Spleen (tissue), 7 donors: ENCODE data around the gene LCN6.

ENCODE experiments used
- POLR2A ChIP-seq, 3 donors: fragments of 450-650 bp; IDR thresholded peaks; one replicate each; pipeline ENCODE4 v1.5.1; 2017; ENCODE audit warnings: antibody characterized with exemption in 3 of 3, mild to moderate bottlenecking in 1 of 3
- POLR2AphosphoS5 ChIP-seq, 3 donors: sonication (generic); formaldehyde crosslinking; IDR thresholded peaks; one replicate each; pipeline ENCODE4 v1.5.1; 2017; ENCODE audit warnings: antibody characterized with exemption in 3 of 3
- TF ChIP-seq, protein P1 (sequence below), 11 experiments: fragments of 200-600 bp in 7 of 11; fragments of 450-650 bp in 4 of 11; sonication (generic) in 4 of 11; IDR thresholded peaks in 8 of 11; conservative IDR thresholded peaks in 3 of 11; 1 replicate in 7 of 11; 2 replicates in 4 of 11; pipeline versions ENCODE4 v1.4.0 to v1.8.0; 2016 to 2021; ENCODE audit warnings: antibody characterized with exemption in 11 of 11, inconsistent platforms in 4 of 11, mild to moderate bottlenecking in 1 of 11
- donor health status: DM: no; HTN: no; CAD: no; lungs with moderate emphysema.
- donor health status: DM: no; HTN: no; CAD: no.
- donor health status: DM: no; HTN: no; CAD: no.

DNA sequence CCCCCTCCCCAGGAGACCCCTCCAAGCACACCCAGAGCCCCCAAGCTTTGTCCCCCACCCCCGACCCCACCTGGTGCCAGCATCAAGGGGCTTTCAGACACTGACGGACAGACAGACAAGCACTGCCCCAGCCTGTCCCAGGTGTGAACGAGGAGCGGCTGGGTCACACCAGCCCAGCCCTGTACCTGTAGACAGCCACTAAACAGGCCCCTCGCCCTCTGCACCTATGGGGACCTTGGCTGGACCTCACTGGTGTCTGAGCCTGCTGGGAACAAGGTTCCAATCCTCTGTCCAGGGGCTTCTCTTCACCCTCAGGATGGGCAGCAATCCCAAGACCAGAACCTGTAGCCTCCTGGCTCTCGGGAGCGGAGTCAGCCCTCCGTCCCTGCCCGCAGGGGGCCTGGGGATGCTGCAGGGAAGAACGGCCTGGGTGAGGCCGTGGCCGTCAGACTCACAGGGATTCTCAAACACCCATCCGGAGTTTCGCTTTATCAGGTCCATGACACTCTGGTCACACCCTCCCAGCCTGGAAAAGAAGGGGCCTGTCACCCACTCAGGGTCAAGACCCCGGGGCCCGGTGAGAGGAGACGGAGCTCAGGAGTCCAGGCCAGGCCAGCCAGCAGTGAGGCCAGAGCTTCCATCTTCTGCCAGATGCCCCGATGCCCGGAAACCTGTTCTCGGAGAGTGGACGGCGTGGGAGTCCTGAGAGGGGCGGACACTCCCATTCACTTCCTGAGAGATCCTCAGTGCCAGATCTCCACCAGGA, 2.8 kb downstream of the LCN6 start:
- TF ChIP-seq POLR2AphosphoS5 (IDR thresholded peaks at IDR 0.05) (peak in 2 of 3 donors; percentile 23 to 51), POLR2A (IDR thresholded peaks at IDR 0.05) (no peak)
- TF ChIP-seq, protein P1, sequence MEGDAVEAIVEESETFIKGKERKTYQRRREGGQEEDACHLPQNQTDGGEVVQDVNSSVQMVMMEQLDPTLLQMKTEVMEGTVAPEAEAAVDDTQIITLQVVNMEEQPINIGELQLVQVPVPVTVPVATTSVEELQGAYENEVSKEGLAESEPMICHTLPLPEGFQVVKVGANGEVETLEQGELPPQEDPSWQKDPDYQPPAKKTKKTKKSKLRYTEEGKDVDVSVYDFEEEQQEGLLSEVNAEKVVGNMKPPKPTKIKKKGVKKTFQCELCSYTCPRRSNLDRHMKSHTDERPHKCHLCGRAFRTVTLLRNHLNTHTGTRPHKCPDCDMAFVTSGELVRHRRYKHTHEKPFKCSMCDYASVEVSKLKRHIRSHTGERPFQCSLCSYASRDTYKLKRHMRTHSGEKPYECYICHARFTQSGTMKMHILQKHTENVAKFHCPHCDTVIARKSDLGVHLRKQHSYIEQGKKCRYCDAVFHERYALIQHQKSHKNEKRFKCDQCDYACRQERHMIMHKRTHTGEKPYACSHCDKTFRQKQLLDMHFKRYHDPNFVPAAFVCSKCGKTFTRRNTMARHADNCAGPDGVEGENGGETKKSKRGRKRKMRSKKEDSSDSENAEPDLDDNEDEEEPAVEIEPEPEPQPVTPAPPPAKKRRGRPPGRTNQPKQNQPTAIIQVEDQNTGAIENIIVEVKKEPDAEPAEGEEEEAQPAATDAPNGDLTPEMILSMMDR (IDR thresholded peaks at IDR 0.05 in 8 of 11, conservative IDR thresholded peaks at IDR 0.05 in 3 of 11) = no peak
